ENCODE measurements around the gene CPM.

DNA sequence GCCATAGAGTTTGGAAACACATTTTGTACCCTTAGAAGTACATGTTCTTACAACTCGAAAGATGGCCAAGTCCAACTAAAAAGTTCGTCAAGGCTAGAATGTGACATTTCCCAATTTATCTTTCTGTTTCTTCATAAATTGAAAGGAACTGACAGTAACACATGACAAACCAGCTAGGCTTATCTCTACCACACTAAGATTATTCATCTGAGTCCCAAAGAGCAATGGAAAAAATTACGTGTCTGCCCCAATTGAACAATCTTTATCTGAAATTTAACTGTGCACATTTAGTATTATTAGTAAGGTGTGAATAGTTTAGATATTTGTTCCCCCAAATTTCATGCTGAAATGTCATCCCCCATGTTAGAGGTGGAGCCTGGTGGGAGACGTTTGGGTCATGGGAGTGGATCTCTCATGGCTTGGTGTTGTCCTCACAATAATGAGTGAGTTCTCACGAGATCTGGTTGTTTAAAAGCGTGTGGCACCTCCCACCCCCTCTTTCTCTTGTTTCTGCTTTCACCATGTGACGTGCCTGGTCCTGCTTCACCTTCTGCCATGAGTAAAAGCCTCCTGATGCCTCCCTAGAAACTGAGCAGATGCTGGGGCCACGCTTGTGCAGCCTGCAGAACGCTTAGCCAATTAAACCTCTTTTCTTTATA is 13.3 kb downstream of the CPM start:
- TF ChIP-seq, protein P1, sequence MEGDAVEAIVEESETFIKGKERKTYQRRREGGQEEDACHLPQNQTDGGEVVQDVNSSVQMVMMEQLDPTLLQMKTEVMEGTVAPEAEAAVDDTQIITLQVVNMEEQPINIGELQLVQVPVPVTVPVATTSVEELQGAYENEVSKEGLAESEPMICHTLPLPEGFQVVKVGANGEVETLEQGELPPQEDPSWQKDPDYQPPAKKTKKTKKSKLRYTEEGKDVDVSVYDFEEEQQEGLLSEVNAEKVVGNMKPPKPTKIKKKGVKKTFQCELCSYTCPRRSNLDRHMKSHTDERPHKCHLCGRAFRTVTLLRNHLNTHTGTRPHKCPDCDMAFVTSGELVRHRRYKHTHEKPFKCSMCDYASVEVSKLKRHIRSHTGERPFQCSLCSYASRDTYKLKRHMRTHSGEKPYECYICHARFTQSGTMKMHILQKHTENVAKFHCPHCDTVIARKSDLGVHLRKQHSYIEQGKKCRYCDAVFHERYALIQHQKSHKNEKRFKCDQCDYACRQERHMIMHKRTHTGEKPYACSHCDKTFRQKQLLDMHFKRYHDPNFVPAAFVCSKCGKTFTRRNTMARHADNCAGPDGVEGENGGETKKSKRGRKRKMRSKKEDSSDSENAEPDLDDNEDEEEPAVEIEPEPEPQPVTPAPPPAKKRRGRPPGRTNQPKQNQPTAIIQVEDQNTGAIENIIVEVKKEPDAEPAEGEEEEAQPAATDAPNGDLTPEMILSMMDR (IDR thresholded peaks at IDR 0.05; ENCODE audit: low read length) = no peak
- TF ChIP-seq EZH2 (optimal IDR thresholded peaks at IDR 0.05; ENCODE audit: low read depth, low read length) (no peak), EZH2phosphoT487 (IDR thresholded peaks at IDR 0.05; ENCODE audit: low read length) (no peak)

Data from MM.1S (cell line).